HCEC 1CT (cell line): Measurements from ENCODE around the gene FGD6.
"Not testable (repeated sequence)": the region's sequence is repeated elsewhere in the genome, so short reads cannot be mapped to it uniquely, and the experiment has no call there.

Experiments
- DNase-seq: peaks from one replicate; pipeline ENCODE4 v3.0.0-alpha.2; 2017

Gene FGD6

DNA sequence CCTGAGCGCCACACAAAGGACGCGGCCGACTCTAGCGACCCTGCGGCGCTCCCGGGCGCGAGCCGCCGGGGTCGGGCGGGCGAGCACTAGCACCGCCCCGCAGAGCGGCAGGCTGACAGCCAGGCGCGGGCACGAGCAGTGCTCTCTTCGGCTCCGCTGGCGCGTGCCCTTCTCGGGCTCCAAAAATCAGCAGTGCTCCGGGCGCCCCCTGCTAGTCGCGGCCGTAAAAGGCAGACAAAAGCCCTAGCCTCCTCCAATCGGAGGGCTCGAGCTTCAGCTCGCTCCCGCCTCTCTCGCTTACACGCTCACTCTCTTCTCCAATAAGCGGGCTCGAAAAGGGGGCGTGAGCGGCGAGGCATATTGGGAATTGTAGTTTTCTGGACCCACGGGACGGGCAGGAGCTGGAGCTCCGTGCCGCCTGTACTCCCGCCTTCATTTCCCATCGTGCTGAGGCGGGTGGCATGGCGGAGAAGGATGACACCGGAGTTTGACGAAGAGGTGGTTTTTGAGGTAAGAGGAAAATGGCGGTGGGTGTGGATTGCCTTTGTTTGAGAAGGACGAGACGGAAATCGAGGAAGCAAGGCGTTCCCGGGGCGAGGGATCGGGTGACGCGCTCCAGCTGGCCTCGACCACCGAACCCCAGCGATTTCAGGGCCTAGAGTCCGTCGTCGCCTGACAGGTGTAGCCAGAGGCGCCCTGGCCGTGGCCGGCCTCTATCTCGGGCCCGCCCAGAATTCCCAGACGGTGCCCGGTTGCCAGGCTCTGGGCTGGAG, at the start of gene FGD6, which contains the start of gene VEZT:
FGD6 (minus strand) TSS at position 91 of the 773 bp plus-strand sequence. CDS start 227 bp downstream, outside the sequence.
VEZT (plus strand) TSS at position 431 of the 773 bp plus-strand sequence; CDS start at position 475, 44 bp downstream.
- DNase-seq: peak; percentile 99

GRCh38 chr12:95266254-95266653, 49.0 kb upstream of the FGD6 start:
- DNase-seq: no peak

DNA sequence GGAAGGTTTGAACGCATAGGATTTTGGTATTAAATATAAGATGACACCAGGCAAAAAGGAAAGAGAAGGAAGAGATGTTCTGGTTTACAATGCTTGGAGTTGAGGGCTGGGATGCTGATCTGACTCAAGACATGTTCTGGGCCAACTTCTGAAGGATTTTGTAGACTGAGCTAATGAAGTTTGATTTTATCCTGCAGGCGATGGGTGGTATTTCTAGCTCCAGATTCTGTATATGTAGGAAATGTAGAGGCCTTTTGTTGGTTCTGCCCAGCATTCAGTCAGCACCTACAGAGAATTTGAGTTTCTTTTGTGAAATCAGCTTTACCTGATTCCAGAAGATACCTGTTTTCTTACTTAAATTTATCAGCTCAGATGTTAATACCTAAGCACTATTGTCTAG, 48.5 kb upstream of the FGD6 start:
- no peak for DNase-seq

GRCh38 chr12:95262808-95263207, 45.5 kb upstream of the FGD6 start:
- peak; percentile 22 for DNase-seq

DNA sequence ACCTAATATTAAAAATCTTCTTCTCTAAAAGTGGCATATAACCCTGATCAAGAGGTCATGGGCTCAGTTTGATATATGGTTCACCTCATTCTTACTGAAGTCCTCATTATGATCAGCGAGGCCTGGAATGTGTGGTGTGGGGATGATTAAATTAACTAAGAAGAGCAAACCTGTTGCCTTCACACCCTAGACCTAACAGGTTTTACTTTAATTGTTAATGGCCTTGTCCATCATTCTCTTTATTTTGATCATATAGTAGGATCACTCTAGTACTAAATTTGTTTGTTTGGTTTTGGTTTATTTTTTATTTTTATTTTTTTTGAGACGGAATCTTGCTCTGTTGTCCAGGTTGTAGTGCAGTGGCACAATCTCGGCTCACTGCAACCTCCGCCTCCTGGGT, 43.8 kb upstream of the FGD6 start:
- DNase-seq: no peak

- DNase-seq: no peak
Measured at GRCh38 chr12:95259368-95259767, 42.1 kb upstream of the FGD6 start.

- DNase-seq: no peak
Measured at GRCh38 chr12:95258803-95259202, 41.5 kb upstream of the FGD6 start.

GRCh38 chr12:95258151-95258550, 40.9 kb upstream of the FGD6 start:
- peak; percentile 34 for DNase-seq

GRCh38 chr12:95257541-95257940, 40.3 kb upstream of the FGD6 start:
- no peak for DNase-seq

GRCh38 chr12:95253386-95253785, 36.1 kb upstream of the FGD6 start:
- no peak for DNase-seq

DNA sequence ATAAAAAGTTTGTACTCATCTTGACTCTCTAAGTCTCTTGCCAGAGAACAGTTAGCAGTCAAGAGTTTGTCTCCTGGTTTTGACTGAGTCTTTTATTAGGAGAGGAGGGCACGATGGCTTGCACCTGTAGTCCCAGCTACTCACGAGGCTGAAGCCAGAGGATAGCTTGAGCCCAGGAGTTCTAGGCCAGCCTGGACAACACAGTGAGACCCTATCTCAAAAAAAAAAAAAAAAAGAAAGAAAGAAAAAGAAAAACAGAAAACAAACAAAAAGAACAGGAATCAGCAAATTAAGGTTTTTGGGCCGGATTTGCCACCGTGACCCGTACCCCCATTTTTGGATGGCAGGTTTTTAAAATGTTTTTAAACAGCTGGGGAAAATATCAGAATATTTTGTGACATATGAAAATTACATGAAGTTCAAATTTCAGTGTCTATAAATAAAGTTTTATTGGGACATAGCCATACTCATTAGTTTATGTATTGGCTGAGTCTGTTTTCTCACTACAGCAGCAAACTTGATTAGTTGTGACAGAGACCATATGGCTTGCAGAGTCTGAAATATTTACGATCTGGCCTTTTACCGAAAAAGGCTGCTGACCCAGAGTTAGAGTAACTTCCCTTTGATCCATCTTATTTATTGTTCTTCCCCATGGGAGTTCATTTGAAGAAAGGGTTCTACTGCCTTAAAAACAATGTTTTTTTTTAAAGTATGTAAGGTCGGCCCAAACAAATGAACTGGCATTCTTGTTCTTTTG, 31.5 kb upstream of the FGD6 start:
- peak; percentile 76 for DNase-seq

DNA sequence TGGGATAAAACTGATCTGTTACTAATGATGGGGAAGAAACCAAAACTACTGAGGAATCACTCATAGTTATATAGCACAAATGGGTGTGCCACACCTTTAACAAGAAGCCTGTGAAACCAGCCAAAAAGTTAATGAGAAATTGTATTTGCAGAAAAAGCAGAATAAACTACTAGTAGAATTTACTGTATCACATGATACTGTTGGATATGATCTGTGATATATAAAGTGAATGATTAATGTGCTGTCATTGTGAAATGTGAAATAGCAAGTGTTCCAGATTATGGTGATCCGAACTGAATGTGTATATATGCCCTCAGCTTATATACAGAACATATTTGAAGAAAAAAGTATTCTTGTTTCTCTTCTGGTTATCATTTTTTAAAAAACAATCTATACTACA, 30.8 kb upstream of the FGD6 start:
- no peak for DNase-seq

- DNase-seq: no peak
Measured at GRCh38 chr12:95244350-95244749, 27.1 kb upstream of the FGD6 start.

GRCh38 chr12:95243497-95244183, 26.4 kb upstream of the FGD6 start:
- DNase-seq: no peak

- DNase-seq: no peak
Measured at GRCh38 chr12:95241761-95242506, 24.7 kb upstream of the FGD6 start.

- DNase-seq: not testable (repeated sequence)
Measured at GRCh38 chr12:95241138-95241537, 23.9 kb upstream of the FGD6 start.

- no peak for DNase-seq
Measured at GRCh38 chr12:95240556-95240955, 23.3 kb upstream of the FGD6 start.

GRCh38 chr12:95239835-95240234, 22.6 kb upstream of the FGD6 start:
- DNase-seq: not testable (repeated sequence)

DNA sequence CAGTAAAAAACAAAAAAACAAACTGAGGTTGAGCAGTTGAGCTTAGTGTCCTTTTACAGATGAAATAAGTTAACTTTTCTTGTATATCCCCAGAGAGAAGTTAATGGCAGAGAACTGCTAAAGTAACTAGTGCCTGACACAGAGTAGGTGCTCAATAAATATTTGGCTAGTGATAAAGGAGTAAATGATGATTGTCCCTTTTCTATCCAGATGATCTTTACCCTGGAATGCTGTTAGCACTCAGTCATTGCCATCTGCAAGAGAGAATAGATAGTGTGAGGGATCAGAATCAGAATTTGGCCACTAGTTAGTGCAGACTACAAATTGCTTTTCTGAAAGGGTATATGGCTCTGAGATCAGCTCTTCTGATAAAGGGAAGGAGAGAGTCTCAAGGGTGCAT, 21.9 kb upstream of the FGD6 start:
- DNase-seq: no peak

- no peak for DNase-seq
Measured at GRCh38 chr12:95238150-95238549, 20.9 kb upstream of the FGD6 start.

DNA sequence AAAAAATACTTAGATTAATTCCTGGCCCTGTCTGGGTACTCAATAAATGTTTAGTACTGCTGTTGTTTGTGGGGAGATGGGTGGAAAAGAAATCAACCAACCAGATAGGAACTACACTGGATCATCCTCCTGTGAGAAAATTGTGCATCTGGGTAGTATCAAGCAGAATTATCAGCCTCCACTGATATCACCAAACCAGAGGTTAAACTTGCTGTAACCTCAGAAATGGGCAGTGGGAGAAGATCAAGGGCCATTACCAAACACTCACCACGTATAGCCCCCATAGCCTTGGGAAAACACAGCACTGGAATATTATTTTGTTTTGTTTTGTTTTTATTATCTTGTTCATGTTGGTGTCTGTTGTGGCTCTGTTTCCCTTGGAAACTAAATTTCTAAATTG, 20.0 kb upstream of the FGD6 start:
- no peak for DNase-seq

GRCh38 chr12:95235621-95236020, 18.4 kb upstream of the FGD6 start:
- DNase-seq: not testable (repeated sequence)

GRCh38 chr12:95234187-95234586, 16.9 kb upstream of the FGD6 start:
- DNase-seq: not testable (repeated sequence)
